AG10803 (cell line): ENCODE measurements around the gene CDK14.
A peak's percentile ranks its signal among the peaks of the same experiment; 100 is the strongest.

Experiments used
- DNase-seq: peaks from one replicate; pipeline ENCODE4 v3.0.0; 2010; ENCODE audit warnings: low read depth
- H3K4me3 ChIP-seq: 2 replicates; pipeline ENCODE4 v1.5.1; 2011; ENCODE audit warnings: mild to moderate bottlenecking, low read length, control low read depth
- CTCF ChIP-seq: conservative IDR thresholded peaks from 2 replicates; pipeline ENCODE4 v1.5.1; 2011; ENCODE audit warnings: mild to moderate bottlenecking, low read length, control low read depth, inconsistent platforms

CDK14 gene

GRCh38 chr7:90595342-90595800 lies 750 bp upstream of the CDK14 start:
- TF ChIP-seq CTCF = no peak
- peak overlapping the region; percentile 69 for H3K4me3 ChIP-seq
- peak; percentile 16 for DNase-seq

- peak; percentile 40 for DNase-seq
- TF ChIP-seq CTCF = no peak
These were observed 796 bp downstream of the CDK14 start for GRCh38 chr7:90596671-90597562.

GRCh38 chr7:90597563-90598253 lies 1.6 kb downstream of the CDK14 start:
- H3K4me3 ChIP-seq = peak overlapping the region; percentile 69
- no peak for TF ChIP-seq CTCF
- no peak for DNase-seq

More at GRCh38 chr7:90596671-90597562, 796 bp downstream of the CDK14 start:
- H3K4me3 ChIP-seq = peak overlapping the region; percentile 69

- no peak overlapping the region for H3K4me3 ChIP-seq
- DNase-seq = no peak
These were observed 2.9 kb downstream of the CDK14 start for GRCh38 chr7:90599038-90599437.

GRCh38 chr7:90599892-90600555 lies 3.9 kb downstream of the CDK14 start:
- no peak for TF ChIP-seq CTCF
- no peak overlapping the region for H3K4me3 ChIP-seq
- DNase-seq = no peak

More at GRCh38 chr7:90599038-90599437, 2.9 kb downstream of the CDK14 start:
- TF ChIP-seq CTCF = no peak

GRCh38 chr7:90602303-90602702 lies 6.2 kb downstream of the CDK14 start:
- no peak overlapping the region for H3K4me3 ChIP-seq
- no peak for TF ChIP-seq CTCF
- DNase-seq = no peak
